NCI-H1417 treated with DMSO at 0.1 percent for 48 hours (cell line): ENCODE measurements around the gene SEMA4D.

Experiments
- DNase-seq: peaks from one replicate; lab custom pipeline; 2025; lab: John Stamatoyannopoulos, UW

Gene SEMA4D

DNA sequence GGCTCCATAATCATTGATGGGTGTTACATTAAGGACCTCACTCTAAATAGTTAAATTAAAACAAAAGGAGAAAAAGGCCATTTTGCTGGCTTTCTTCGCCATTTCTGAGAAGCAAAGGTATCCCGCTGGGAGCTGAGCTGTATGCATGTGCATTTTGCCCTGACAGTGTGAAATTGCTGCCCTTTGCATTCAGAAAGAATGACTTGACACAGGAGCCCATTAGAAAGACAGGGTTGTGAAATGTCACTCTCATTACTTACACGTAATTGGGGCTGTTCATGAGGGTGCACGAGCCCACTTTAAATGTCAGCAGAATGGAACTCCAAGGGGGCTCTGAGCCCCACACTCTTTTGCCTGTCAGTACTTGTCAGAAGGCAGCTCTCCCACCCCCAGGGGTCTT, 85.0 kb downstream of the SEMA4D start:
- DNase-seq = no peak

DNA sequence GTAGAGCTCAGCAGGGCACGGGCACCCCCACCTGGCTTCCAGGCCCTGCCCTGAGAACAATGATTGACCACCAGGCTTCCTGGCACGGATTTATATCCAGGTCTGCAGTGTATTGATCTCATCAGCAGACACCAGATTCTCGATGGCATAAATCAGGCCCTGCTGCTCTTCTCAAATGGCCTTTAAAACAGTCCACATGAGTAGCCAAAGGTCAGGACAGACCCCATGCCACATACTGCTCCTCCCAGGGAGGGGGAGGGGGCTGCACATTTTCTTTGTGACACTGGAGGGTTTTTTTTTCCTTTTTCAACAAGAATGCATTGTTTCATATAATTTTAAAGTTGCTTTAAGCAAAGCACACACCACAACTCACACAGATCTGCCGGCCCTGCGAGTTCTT, 85.4 kb downstream of the SEMA4D start:
- no peak for DNase-seq

DNA sequence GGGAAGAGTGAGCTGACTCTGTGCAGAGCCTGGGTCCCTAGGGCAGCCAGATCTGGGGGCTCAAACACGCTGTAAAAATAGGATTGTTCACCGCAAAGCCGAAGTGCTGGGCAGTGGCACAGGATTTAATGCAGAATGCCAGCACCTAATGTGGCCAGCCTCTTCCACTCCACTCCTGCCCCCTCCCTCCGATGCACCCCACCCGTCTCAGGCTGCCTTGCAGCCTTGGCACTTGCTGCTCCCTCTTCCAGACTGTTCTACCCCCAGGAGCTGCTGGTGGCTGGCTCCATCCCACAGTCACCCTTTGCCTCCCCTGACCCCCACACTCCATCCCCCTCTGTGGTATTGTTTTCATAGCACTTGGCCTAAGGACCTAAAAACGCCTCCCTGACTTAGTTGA, 86.2 kb downstream of the SEMA4D start:
- DNase-seq = no peak

DNA sequence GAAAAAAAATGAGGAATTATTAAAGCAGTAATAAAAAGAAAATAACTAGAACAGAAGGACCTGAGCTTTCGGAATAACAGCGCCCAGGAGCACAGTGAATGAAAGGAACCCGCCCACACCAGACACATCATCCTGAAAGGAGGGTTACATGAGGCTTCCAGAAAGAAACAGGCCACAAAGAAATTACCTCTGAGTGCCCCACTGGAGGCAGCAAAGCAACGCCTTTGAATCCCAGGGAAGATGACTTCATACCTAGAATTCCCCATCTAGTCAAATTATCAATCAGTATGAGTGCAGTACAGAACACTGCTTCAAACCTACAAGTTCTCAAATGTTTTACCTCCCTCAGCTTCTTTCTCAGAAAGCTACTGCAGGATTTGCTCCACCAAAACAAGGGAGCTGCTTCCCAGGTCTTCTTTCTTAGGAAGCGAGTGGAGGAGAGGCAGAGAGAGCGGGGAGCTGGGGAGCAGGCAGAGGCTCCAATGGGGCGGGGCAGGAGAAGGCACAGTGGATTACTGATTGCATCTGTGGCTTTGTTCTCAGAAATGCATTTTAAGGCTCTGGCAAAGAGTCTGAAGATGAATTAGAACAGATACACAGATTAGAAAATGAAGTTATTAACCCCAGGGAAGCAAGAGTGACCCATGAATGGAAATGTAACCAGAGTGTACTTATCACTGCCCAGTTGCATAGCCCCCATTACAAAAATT, 87.1 kb downstream of the SEMA4D start:
- no peak for DNase-seq

DNA sequence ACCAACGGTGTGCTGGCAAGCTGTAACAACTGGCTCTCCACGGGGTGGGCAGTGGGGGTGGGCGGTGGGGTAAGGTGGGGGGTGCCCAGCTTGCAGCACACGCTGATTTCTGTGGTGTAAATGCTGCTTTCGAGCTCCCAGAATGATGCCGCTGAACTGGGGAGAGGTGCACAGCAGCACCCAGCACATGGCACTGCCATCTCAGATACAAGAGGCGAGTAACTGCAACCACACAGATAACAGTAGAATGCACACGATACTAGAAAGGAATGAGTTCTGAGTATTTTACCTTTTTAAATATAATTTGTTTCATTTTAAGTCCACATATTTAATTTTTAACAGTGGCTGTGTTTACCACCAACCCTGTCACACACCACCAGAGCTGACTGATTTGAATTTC, 87.9 kb downstream of the SEMA4D start:
- DNase-seq = no peak

DNA sequence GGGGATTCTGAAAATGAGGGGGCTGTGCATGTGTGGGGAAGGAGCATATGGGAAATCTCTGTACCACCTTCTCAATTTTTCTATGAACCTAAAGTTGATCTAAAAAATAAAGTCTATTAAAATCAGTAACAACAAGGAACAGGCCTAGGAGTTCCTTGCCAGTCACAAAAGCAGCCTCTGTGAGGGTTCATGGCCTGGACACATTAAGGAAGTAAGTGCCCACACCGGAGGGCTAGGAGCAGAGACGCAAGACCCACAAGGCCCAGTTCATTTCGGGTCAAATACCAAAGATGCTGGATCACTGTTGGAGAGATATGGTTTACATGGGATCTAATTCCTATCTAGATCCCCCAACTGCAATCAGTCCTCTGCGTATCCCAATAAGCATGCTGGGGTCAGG, 88.4 kb downstream of the SEMA4D start:
- no peak for DNase-seq

DNA sequence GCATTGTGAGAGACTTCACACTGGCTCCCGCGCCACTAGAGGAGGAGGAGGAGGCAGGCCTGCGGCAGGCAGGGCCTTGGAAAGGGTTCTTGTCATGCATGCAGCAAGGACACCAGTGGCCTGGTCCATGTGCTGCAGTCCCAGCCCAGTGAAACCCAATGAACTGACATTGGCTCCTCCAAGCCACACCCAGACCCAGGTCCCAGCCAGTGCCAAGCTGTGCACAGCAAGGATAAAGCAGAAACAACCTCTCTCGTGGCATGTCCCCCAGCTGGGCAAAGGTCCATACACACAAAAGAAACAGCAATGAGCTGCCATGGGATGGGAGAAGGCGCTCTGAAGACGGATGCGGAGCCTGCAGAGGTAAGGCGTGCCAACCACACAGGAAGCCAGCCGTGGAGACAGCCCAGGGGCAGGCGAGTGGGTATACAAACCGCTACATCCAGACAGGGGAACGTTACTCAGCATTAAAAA, 89.2 kb downstream of the SEMA4D start:
- DNase-seq = no peak

DNA sequence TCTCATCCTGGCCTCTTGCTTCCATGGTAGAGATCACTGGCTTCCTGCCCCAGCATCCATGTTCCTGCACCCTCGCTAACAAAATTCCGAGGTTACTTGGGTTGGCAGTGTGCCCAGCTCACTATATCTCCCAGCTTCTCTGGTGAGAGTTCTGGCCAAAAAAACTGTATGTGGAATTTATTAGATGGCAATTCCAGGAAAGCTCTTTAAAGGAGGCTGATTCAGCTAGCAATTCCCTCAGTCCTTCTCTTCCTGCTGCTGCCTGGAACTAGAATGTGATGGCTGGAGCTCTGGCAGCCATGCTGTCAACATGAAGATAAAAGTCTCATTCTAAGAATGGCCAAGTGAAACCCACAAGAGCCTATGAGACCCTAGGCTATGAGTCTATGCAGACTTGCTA, 90.8 kb downstream of the SEMA4D start:
- no peak for DNase-seq

DNA sequence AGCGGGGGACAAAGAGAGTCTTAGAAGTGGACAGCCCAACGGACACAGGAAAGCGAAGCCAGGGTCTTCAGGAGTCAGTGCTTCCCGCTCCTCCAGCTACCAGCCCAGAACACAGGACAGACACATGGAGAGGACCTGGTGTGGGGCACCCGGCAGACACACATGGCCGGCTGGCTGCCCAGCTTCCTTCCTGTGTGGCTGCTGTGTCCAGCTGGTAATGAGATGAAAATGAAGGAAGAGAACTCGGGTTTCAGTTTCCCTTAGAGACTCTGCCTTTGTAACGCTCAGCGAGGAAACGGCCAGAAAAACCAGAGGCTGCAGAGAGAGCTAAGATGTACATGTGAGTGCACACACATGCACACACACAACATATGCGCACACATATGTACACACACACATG, 92.1 kb downstream of the SEMA4D start:
- no peak for DNase-seq

DNA sequence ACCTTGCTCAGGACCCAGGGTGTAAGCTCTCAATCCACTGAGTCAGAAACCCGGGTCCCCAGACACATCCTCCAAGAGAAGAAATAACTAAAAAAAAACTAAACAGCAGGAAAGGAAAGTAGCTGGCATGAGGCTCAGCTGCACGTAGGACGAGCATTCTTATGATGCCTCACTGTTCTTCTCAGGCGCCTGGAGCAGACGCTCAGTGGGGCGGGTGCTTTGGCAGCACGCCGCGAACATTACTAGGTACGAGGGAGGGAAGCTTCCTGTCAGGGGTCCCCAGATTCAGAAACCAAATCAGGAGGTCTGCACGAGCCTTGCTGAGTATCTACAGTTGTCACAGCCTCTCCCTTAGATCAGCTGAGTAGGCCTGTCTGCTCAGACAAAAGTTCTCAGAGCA, 93.8 kb downstream of the SEMA4D start:
- no peak for DNase-seq

DNA sequence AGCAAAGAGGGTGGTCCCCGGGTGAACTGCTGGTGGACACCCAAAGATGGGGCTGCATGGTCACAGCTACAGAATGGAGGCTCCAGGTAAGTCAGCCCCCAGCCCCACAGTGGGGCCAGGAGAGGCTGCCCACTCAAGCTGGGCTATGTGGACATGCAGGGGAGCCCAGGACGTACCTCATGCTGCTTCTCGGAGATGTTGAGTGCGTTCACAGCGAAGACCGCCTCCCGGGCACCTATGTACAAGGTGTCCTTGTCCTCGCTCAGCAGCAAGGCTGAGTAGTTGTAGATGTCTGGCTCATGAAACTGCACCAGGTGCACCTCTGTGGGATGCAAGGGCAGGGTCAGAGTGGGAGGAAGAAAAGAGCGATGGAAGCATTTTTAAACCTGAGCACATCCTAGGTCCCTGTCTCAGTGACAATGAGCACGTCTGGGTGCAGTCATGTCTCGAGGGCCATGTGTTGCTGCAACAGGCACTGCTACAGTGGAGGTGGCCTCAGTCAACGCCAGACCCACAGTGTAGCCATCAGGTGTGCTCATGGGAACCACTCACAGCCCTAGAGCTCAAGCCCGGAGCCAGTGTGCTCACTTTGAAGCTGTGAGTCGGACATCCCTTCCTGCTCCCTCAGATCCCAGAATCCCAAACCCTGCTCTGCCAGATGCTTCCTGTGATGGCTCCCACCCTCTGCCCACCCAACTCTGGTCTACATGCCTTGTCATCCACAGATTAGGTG, 95.1 kb downstream of the SEMA4D start:
- no peak for DNase-seq

DNA sequence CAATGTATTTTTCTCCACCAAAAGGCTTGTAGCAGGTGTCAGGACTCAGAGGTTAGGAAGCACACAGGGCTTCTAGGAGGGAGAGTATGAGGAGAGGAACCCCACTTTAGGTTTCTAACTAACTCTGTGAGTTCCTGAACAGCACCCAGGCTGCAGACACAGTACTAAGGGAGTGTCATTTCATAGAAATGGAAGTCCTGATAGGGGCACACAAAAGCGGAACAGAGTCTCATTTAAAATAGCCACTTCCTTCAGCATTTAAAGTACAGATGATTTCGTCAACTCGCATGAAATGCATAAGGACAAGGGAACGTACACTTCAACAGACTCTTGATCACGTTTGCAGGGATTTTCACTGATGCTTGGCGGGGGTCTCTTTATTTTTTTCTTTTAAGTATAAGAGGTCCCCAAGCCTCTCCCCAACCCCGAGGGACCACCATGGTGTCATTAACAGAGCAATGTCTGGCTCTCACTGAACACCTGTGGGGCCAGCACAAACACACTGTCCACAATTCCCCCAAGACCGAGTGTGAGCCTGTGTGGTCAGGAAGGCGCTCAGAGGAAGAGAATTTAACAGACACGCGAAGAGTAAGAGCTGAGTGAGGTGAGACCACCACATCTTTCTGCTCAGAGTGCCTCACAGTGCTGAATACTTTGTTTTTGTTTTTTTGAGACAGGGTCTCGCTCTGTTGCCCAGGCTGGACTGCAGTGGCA, 97.4 kb downstream of the SEMA4D start:
- no peak for DNase-seq

DNA sequence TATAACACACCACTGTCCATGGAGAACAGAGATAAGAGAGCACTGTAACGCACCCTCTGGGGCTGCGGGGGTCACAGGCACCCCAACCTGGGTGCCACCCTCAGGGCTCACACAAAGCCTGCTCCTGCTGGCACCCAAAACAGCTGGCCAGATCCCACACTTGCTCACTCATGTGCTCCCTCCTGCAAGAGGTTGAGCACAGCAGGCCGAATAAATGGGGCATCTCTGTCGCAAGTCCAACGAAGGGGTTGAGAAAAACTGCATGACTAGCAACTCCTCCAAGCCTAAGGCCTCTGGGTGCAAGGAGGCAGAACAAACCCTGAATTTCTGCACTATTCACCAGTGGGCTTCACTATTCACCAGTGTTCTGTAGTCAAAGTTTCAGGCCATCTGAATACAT, 99.3 kb downstream of the SEMA4D start:
- DNase-seq = no peak

DNA sequence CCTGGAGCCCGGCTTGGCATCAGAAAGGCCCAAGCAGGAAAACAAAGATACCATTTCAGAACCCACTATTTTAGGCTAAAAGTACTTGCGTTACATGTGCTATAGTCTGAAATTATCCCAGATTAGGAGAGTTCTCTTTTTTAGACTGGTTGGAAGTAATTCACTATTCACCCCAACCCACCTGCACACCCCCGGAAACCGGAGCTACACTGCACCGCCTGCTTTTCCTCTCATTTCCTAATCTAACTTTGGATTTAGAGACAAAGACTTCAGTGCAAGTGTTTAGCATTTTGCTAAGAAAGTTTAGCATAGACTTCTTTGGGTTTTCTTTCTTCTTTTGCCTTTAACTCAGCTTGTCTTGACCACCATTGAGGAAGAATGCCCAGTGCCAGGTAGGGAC, 100.4 kb downstream of the SEMA4D start:
- no peak for DNase-seq

DNA sequence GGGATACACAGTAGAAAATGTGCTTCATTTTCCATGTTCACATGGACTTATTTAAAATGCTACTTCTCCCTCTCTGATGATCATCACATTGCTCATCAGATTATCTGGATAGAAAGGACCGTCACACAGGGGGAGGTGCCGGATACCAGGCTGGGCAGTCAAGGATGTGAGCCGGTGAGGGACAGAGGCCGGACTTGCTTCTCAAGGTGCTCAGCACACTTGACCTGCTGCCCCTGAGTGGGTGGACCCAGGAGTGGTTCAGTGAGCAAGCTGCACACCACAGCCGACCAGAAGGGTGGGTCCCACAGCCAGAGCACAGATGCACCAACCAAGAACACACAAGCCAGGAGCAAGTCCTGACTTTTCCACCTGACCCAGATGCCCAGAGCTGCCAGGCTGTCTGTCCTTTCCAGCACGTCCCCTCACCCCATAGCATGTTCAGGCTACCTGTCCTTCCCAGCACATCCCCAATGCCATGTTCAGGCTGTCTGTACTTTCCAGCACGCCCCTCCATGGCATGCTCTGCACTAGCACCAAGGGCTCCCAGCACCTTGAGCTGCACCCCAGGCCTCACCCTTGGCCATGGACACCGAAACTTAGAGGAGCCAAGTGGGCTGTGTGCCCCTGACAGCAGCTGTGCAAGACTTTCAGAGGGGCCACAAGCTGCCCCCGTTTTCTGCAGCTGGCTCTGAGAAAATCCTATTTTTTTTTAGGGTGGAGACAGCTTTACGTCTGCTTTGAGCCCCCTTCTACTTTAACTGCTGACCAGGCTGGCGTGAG, 101.8 kb downstream of the SEMA4D start:
- DNase-seq = no peak

DNA sequence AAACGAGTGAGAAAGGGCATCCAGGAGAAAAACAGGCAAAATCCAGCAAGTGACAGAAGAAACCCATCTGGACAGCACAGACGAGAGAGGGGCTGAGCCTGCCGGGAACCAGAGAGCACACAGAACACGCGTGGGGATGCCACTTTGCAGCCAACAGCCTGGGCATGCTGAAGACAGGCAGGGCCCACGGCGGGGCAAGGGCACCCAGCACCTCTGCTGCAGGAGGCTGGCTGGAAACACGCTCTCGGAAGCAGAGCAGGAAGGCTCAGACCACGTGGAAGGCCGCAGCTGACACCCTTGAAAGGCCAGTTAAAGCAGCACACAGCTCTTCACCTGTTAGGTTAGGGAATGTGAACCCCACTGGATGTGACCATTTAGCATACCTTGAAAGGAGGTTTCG, 103.5 kb downstream of the SEMA4D start:
- no peak for DNase-seq

DNA sequence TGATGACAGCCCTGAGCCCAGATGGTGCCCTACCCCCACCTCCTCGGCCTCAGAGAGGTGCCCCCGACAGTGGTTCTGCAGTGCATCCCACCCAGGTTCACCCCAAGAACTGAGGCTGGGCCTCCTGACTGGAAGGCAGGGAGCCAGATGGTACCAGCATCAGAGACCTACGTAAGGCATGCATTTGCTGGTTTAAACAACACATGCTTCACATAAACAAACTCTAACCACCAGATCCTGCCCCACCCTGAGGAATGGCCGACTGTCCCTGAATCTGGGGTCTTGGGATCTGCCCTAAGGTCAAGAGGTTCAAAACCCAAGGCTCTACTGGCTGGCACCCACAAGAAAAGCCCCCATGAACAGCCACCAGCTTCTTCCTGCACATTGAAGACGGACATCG, 106.3 kb downstream of the SEMA4D start:
- no peak for DNase-seq

DNA sequence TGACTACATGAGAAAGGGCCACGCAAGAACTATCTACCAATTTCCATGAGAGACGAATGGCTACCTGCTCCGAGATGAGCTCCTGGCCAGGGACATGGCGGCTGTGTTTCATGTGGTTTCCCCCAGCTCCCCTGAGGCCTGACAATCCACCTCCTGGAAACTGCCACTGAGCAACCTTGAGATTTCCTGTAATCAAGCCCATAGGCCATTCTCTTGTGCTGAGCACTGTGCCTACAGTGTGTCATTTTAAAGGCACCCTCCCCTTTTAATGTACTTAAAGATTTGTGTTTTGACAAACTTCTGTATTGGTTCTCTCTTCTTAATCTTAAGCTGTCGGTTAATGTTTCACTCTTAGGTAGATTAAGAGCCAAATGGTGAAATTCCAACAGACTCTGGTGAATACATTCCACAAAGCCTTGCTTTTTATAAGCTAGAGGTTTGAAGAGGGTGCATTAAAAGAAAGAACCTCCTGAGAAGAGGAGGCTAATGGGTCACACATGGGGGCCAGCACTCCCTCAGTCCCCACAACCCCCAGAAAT, 107.3 kb downstream of the SEMA4D start:
- no peak for DNase-seq

DNA sequence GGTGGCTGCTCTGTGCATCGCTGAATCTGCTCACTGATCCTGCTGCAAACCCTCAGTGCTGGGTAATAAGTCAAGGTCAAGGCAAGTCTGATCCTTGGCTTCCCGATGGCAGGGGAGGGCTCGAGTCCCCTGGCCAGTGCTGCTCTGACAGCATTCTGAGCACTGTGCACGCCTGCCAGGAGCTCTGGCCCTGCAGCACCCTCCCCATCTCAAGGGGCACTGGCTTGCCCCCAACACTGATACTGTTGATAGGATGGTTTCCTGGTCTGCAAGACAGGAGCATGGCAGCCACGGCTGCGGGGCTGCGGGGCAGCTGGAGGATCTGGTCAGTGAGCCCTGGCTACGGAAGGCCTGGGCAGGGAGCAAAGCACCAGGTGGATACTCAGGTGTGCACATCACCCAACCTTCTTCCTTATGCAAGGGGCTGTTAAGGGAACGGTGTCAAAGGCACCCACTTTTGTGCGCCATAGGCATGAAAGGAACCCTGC, 107.8 kb downstream of the SEMA4D start:
- no peak for DNase-seq

DNA sequence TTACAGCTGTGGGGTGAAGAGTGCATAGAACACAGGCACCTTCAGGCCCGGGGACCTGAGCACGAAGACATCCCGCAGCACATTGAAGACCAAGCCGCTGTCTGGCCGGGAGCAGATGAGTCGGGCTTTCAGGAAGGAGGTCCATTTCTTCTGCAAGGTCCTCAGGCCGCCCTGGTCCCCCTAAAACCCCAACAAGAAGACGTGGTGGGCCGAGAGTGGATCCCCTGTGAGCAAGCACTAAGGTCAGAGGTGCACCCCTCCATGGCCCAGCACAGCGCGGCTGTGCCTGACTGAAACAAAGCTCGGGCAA, 109.1 kb downstream of the SEMA4D start:
- DNase-seq = no peak

DNA sequence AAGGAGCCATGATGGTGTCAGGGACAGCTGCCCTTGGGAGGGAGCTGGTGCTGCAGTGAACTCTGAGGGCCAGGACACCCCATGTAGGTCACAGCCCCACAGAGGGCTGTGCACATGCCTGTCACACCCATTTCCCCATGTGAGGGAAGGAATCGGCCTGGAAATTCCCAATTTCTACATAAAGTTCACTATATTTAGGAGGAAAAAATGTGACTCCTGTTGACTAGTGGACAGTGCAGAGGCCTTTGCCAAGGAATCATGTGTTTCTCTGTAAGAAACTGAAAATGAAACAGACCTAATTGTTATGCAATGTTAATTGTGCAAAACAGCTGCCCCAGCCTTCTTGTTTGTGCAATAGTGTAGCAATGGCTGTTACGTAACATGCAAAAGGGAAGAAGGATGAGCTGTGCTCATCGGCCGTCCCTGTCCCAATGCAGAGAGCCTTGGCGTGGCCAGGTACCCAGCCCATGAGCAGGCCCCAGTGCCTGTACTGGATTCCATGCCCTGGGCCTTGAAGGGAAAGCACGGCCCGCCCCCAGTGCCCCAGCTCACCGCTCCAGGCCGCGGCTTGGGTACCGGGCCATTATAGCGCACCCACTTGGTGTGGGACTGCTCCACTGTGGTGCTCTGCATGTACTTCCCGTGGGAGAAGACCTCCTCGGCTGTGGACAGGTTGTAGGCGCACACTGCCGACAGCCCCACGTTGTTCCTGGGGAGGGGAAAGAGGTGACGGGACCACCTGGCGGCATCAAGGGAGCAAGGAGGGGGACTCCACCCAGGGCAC, 109.6 kb downstream of the SEMA4D start:
- no peak for DNase-seq
